Measurements from ENCODE around the gene FHIT.

- TF ChIP-seq CTCF (IDR thresholded peaks at IDR 0.05 in 4 of 5, conservative IDR thresholded peaks at IDR 0.05 in 1 of 5) (no peak), POLR2A (IDR thresholded peaks at IDR 0.05) (no peak)
Measured at GRCh38 chr3:61168286-61168685, 83.0 kb downstream of the FHIT start.
